Neural progenitor cell (in vitro differentiated cells): ENCODE measurements around the gene MYBL2. TPM values are rescaled to one million over a fixed set of nuclear protein-coding genes. Genes with fewer than 3 reads are reported as not detected.

Source experiments
- DNase-seq: peaks from one replicate; pipeline ENCODE4 v3.0.0-alpha.2; 2016; ENCODE audit warnings: low spot score
- H2AFZ ChIP-seq: fragments of 200-600 bp; sonication (generic); replicated peaks from 2 replicates; pipeline ENCODE4 v1.6.1; 2016; ENCODE audit warnings: antibody characterized with exemption
- H3F3A ChIP-seq: fragments of 200-600 bp; sonication (generic); 2 replicates; pipeline ENCODE4 v1.6.1; 2016; ENCODE audit warnings: antibody characterized with exemption, low read depth
- H3K27ac ChIP-seq: fragments of 200-600 bp; sonication (generic); 2 replicates; pipeline ENCODE4 v1.5.1; 2016; ENCODE audit warnings: mild to moderate bottlenecking
- H3K27me3 ChIP-seq: fragments of 200-600 bp; sonication (generic); 2 replicates; pipeline ENCODE4 v1.6.1; 2016; ENCODE audit warnings: mild to moderate bottlenecking, moderate library complexity
- H3K36me3 ChIP-seq: fragments of 200-600 bp; sonication (generic); 2 replicates; pipeline ENCODE4 v1.5.1; 2016
- H3K4me1 ChIP-seq: fragments of 200-600 bp; sonication (generic); 2 replicates; pipeline ENCODE4 v1.6.1; 2016; ENCODE audit warnings: mixed run types
- H3K4me2 ChIP-seq: fragments of 200-600 bp; sonication (generic); 2 replicates; pipeline ENCODE4 v1.6.1; 2016
- H3K4me3 ChIP-seq: fragments of 200-600 bp; sonication (generic); 2 replicates; pipeline ENCODE4 v1.5.1; 2016
- H3K79me2 ChIP-seq: fragments of 200-600 bp; sonication (generic); 2 replicates; pipeline ENCODE4 v1.6.1; 2016; ENCODE audit warnings: low read depth
- H3K9ac ChIP-seq: fragments of 200-600 bp; sonication (generic); 2 replicates; pipeline ENCODE4 v1.6.1; 2016
- H3K9me3 ChIP-seq: fragments of 200-600 bp; sonication (generic); 2 replicates; pipeline ENCODE4 v1.5.1; 2016; ENCODE audit warnings: low read depth
- H4K20me1 ChIP-seq: fragments of 200-600 bp; sonication (generic); 2 replicates; pipeline ENCODE4 v1.6.1; 2016; ENCODE audit warnings: low read depth
- H3K27ac Mint-ChIP-seq: 3 replicates; pipeline ENCODE4 v1.8.0; 2021; ENCODE audit warnings: mixed read lengths
- H3K27me3 Mint-ChIP-seq: 2 replicates; pipeline ENCODE4 v1.8.0; 2022; ENCODE audit warnings: low read depth, mild to moderate bottlenecking, inconsistent platforms, moderate library complexity, mixed read lengths; ENCODE audit not compliant: insufficient read depth
- H3K36me3 Mint-ChIP-seq: 3 replicates; pipeline ENCODE4 v1.8.0; 2021; ENCODE audit warnings: mixed read lengths
- H3K4me1 Mint-ChIP-seq: 3 replicates; pipeline ENCODE4 v1.8.0; 2021; ENCODE audit warnings: mixed read lengths
- H3K4me3 Mint-ChIP-seq: 3 replicates; pipeline ENCODE4 v1.8.0; 2021; ENCODE audit warnings: mild to moderate bottlenecking, moderate library complexity, mixed read lengths
- H3K9me3 Mint-ChIP-seq: 3 replicates; pipeline ENCODE4 v1.8.0; 2020; ENCODE audit warnings: mixed read lengths
- CTCF ChIP-seq: fragments of 200-600 bp; sonication (generic); IDR thresholded peaks from 2 replicates; pipeline ENCODE4 v1.5.1; 2017; ENCODE audit warnings: antibody characterized with exemption, mild to moderate bottlenecking
- EZH2 ChIP-seq: fragments of 200-600 bp; sonication (generic); IDR thresholded peaks from 2 replicates; pipeline ENCODE4 v1.6.1; 2017; ENCODE audit warnings: antibody characterized with exemption, mild to moderate bottlenecking, moderate library complexity
- EZH2phosphoT487 ChIP-seq: fragments of 200-600 bp; sonication (generic); IDR thresholded peaks from 2 replicates; pipeline ENCODE4 v1.6.1; 2017; ENCODE audit warnings: antibody characterized with exemption
- total RNA-seq: library from RNA; depleted of rRNA; stranded (reverse); fragments of >200 nt; gene quantifications from 2 replicates; pipeline ENCODE4 v1.2.3, GENCODE V29; 2015; ENCODE audit warnings: low replicate concordance

MYBL2 gene
- total RNA-seq, 1 donor from 2014 or later: 28.8 TPM

GRCh38 chr20:43731927-43732326 lies 65.0 kb downstream of the MYBL2 start:
- no peak for DNase-seq
- peaks cover 15% of the 10 kb centered on the region for H3K4me1 Mint-ChIP-seq
- TF ChIP-seq EZH2phosphoT487: no peak
- TF ChIP-seq CTCF: no peak
- no peak for TF ChIP-seq EZH2
- H3K27ac Mint-ChIP-seq: no peak overlapping the region
- Histone ChIP-seq H3K36me3 (no peaks in the 10 kb centered on the region), H2AFZ (no peak overlapping the region), H3K27me3 (no peaks in the 10 kb centered on the region), H3K4me3 (no peak overlapping the region), H3F3A (peaks cover 9% of the 10 kb centered on the region), H3K27ac (no peak overlapping the region), H4K20me1 (no peaks in the 10 kb centered on the region), H3K9ac (no peak overlapping the region), H3K9me3 (no peaks in the 10 kb centered on the region), H3K4me2 (no peak overlapping the region), H3K4me1 (peaks cover 20% of the 10 kb centered on the region), H3K79me2 (no peaks in the 10 kb centered on the region)
- no peaks in the 10 kb centered on the region for H3K9me3 Mint-ChIP-seq
- H3K27me3 Mint-ChIP-seq: peaks cover 8% of the 10 kb centered on the region
- H3K4me3 Mint-ChIP-seq: no peak overlapping the region
- no peaks in the 10 kb centered on the region for H3K36me3 Mint-ChIP-seq

GRCh38 chr20:43736588-43737158 lies 69.8 kb downstream of the MYBL2 start:
- Mint-ChIP-seq H3K27ac (peak overlapping the region; percentile 85), H3K27me3 (peaks cover 8% of the 10 kb centered on the region), H3K36me3 (no peaks in the 10 kb centered on the region), H3K9me3 (no peaks in the 10 kb centered on the region), H3K4me3 (no peak overlapping the region), H3K4me1 (peaks cover 24% of the 10 kb centered on the region)
- peaks cover 22% of the 10 kb centered on the region for H3K4me1 ChIP-seq
- H4K20me1 ChIP-seq: no peaks in the 10 kb centered on the region
- no peak overlapping the region for H3K27ac ChIP-seq
- H3K36me3 ChIP-seq: no peaks in the 10 kb centered on the region
- H3K9me3 ChIP-seq: no peaks in the 10 kb centered on the region
- DNase-seq: peak; percentile 76
- no peaks in the 10 kb centered on the region for H3K27me3 ChIP-seq
- no peaks in the 10 kb centered on the region for H3K79me2 ChIP-seq
- H3F3A ChIP-seq: peaks cover 12% of the 10 kb centered on the region
- no peak for TF ChIP-seq EZH2phosphoT487
- TF ChIP-seq CTCF: no peak
- TF ChIP-seq EZH2: no peak
- no peak overlapping the region for H3K9ac ChIP-seq
- no peak overlapping the region for H3K4me3 ChIP-seq
- H2AFZ ChIP-seq: no peak overlapping the region
- no peak overlapping the region for H3K4me2 ChIP-seq

GRCh38 chr20:43737925-43738324 lies 71.0 kb downstream of the MYBL2 start:
- Histone ChIP-seq H3K27ac (no peak overlapping the region), H3K27me3 (no peaks in the 10 kb centered on the region), H2AFZ (no peak overlapping the region), H3K9me3 (no peaks in the 10 kb centered on the region), H3K9ac (no peak overlapping the region), H4K20me1 (no peaks in the 10 kb centered on the region), H3K36me3 (no peaks in the 10 kb centered on the region), H3K4me1 (peaks cover 13% of the 10 kb centered on the region), H3K4me3 (no peak overlapping the region), H3K4me2 (no peak overlapping the region), H3K79me2 (no peaks in the 10 kb centered on the region), H3F3A (peaks cover 10% of the 10 kb centered on the region)
- peaks cover 8% of the 10 kb centered on the region for H3K27me3 Mint-ChIP-seq
- no peaks in the 10 kb centered on the region for H3K36me3 Mint-ChIP-seq
- no peak overlapping the region for H3K27ac Mint-ChIP-seq
- TF ChIP-seq EZH2phosphoT487 (no peak), EZH2 (no peak), CTCF (no peak)
- no peak overlapping the region for H3K4me3 Mint-ChIP-seq
- peaks cover 18% of the 10 kb centered on the region for H3K4me1 Mint-ChIP-seq
- no peaks in the 10 kb centered on the region for H3K9me3 Mint-ChIP-seq
- no peak for DNase-seq
